DOHH2 (cell line): Measurements from ENCODE around the gene PAGE2.

ENCODE experiments used
- EZH2phosphoT487 ChIP-seq: fragments of 200-600 bp; sonication (generic); IDR thresholded peaks from 2 replicates; pipeline ENCODE4 v1.6.1; 2017; ENCODE audit warnings: borderline replicate concordance, mild to moderate bottlenecking, antibody characterized with exemption, low read length, moderate library complexity, mixed read lengths
- TF ChIP-seq, protein P1 (sequence below): fragments of 200-600 bp; sonication (generic); IDR thresholded peaks from one replicate; pipeline ENCODE4 v1.5.1; 2014; ENCODE audit warnings: antibody characterized with exemption, mild to moderate bottlenecking, low read depth, low read length; ENCODE audit not compliant: poor library complexity, severe bottlenecking

DNA sequence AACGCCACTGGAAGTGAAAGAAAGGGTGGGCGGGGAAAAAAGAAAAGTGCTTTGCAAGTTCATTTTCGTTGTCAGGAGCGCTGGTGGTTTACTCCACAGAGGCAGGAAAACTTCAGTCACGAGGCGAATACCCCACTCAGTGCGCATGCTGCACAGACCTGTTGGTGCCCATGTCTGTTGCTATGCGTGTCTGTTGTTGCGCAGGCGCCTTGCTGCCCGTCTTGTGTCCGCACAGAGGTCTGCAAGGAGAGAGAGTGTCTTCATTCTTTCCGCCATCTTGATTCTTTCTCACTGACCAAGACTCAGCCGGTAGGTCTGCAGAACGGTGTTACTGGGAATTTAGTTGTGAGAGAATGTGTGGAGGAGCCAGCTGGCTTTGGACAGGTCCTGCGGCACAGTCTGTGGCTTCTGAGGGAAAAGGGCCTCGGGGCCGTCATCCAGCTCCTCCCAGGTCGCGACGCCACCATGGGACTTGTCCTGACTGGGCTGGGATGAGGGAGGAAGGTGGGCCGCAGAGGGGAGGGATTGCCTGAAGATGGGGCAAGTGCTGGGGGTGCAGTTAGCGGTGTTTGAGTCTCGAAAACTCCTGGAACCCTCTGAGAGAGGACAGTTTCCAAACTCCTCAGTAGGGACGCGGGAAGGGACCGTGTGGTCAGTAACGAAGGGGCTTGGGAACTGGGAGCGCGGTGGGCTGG is at the start of gene PAGE2:
- TF ChIP-seq, protein P1, sequence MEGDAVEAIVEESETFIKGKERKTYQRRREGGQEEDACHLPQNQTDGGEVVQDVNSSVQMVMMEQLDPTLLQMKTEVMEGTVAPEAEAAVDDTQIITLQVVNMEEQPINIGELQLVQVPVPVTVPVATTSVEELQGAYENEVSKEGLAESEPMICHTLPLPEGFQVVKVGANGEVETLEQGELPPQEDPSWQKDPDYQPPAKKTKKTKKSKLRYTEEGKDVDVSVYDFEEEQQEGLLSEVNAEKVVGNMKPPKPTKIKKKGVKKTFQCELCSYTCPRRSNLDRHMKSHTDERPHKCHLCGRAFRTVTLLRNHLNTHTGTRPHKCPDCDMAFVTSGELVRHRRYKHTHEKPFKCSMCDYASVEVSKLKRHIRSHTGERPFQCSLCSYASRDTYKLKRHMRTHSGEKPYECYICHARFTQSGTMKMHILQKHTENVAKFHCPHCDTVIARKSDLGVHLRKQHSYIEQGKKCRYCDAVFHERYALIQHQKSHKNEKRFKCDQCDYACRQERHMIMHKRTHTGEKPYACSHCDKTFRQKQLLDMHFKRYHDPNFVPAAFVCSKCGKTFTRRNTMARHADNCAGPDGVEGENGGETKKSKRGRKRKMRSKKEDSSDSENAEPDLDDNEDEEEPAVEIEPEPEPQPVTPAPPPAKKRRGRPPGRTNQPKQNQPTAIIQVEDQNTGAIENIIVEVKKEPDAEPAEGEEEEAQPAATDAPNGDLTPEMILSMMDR = no peak
- TF ChIP-seq EZH2phosphoT487 = no peak
